A673 (cell line): ENCODE measurements around the gene TRPM4. TPM values are rescaled to one million over a fixed set of nuclear protein-coding genes. Genes with fewer than 3 reads are reported as not detected.
A peak's percentile ranks its signal among the peaks of the same experiment; 100 is the strongest.

Experiments
- BruUV-seq: library from RNA; stranded (reverse); fragments of 400-500 nt; replicated peaks from 2 replicates; lab custom pipeline; 2021; lab: Mats Ljungman, UMichigan
- CTCF ChIA-PET: fragments of 300-600 bp; sonication (Branson Sonifier 250); formaldehyde crosslinking; loops from one replicate; lab custom pipeline; 2022; ENCODE audit warnings: antibody characterized with exemption; lab: Charles Lee
- POLR2A ChIA-PET: fragments of 300-600 bp; sonication (Branson Sonifier 250); formaldehyde crosslinking; loops from one replicate; lab custom pipeline; 2022; ENCODE audit warnings: antibody characterized with exemption; ENCODE audit not compliant: low non-redundant PET; lab: Charles Lee
- DNase-seq: peaks from one replicate; pipeline ENCODE4 v3.0.0-alpha.2; 2015; ENCODE audit warnings: low spot score
- H3K27ac ChIP-seq: fragments of 200-600 bp; sonication (generic); 2 replicates; pipeline ENCODE4 v1.5.1; 2016; ENCODE audit warnings: mixed run types, low read depth, mild to moderate bottlenecking, mixed read lengths, antibody characterized with exemption, low read length; ENCODE audit not compliant: poor library complexity, severe bottlenecking
- H3K27me3 ChIP-seq: fragments of 200-600 bp; sonication (generic); replicated peaks from 2 replicates; pipeline ENCODE4 v1.6.1; 2017; ENCODE audit warnings: mixed run types, low read depth, mild to moderate bottlenecking, mixed read lengths, antibody characterized with exemption, low read length; ENCODE audit not compliant: insufficient read depth, poor library complexity
- H3K36me3 ChIP-seq: fragments of 200-600 bp; sonication (generic); 2 replicates; pipeline ENCODE4 v1.6.1; 2016; ENCODE audit warnings: mixed run types, mild to moderate bottlenecking, mixed read lengths, antibody characterized with exemption, low read length; ENCODE audit not compliant: insufficient read depth, poor library complexity, severe bottlenecking
- H3K4me1 ChIP-seq: fragments of 200-600 bp; sonication (generic); 2 replicates; pipeline ENCODE4 v1.6.1; 2017; ENCODE audit warnings: mixed run types, mild to moderate bottlenecking, mixed read lengths, antibody characterized with exemption, low read length; ENCODE audit not compliant: insufficient read depth, poor library complexity, severe bottlenecking
- H3K4me3 ChIP-seq: fragments of 200-600 bp; sonication (generic); 2 replicates; pipeline ENCODE4 v1.5.1; 2016; ENCODE audit warnings: low read depth, mixed run types, mild to moderate bottlenecking, mixed read lengths, low read length; ENCODE audit not compliant: poor library complexity, severe bottlenecking
- H3K9me3 ChIP-seq: fragments of 200-600 bp; sonication (generic); 2 replicates; pipeline ENCODE4 v1.6.1; 2016; ENCODE audit warnings: mixed run types, low read depth, mild to moderate bottlenecking, mixed read lengths, antibody characterized with exemption, low read length; ENCODE audit not compliant: poor library complexity, severe bottlenecking
- EZH2 ChIP-seq: fragments of 200-600 bp; sonication (generic); IDR thresholded peaks from 2 replicates; pipeline ENCODE4 v1.6.1; 2017; ENCODE audit warnings: borderline replicate concordance, low read depth, mild to moderate bottlenecking, mixed read lengths, antibody characterized with exemption, low read length; ENCODE audit not compliant: poor library complexity, severe bottlenecking
- intact Hi-C: fragments of 100-400 bp; cut with micrococcal nuclease; formaldehyde crosslinking; loops from one replicate; pipeline ENCODE4 v1.10.0; 2022; ENCODE audit not compliant: unreplicated experiment
- total RNA-seq: library from RNA; stranded (reverse); gene quantifications from 2 replicates; pipeline ENCODE4 v1.2.3, GENCODE V29; 2021
- TF ChIP-seq, protein P1 (sequence below): fragments of 300-800, 200-600 bp; sonication (generic); conservative IDR thresholded peaks from 2 replicates; pipeline ENCODE4 v1.5.1; 2017; ENCODE audit warnings: low read depth, mild to moderate bottlenecking, antibody characterized with exemption, low read length, moderate library complexity, mixed read lengths

TRPM4 gene
- total RNA-seq, 1 experiment from 2014 or later: 107 TPM

DNA sequence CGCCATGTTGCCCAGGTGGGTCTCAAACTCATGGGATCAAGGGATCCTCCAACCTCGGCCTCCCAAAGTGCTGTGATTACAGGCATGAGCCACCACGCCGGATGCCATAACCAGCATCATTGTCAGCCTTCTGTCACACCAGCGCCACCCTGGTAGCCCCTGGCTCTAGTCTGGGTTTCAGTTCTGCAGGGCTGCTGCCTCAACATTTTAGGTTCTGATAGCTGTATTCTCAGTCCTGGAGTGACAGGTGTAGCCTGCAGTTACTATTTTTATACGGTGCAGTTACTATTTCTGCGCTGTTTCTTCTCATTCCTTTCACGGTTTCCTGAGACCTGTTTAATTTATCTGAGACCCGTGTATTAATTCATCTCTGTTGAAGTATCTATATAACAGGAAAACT lies 57.1 kb downstream of the TRPM4 start:
- no TSS peak for BruUV-seq
- H3K27me3 ChIP-seq: no peaks in the 10 kb centered on the region
- CTCF ChIA-PET: no interaction called here
- peak overlapping the region; percentile 72 for H3K27ac ChIP-seq
- no peaks in the 10 kb centered on the region for H3K9me3 ChIP-seq
- TF ChIP-seq, protein P1, sequence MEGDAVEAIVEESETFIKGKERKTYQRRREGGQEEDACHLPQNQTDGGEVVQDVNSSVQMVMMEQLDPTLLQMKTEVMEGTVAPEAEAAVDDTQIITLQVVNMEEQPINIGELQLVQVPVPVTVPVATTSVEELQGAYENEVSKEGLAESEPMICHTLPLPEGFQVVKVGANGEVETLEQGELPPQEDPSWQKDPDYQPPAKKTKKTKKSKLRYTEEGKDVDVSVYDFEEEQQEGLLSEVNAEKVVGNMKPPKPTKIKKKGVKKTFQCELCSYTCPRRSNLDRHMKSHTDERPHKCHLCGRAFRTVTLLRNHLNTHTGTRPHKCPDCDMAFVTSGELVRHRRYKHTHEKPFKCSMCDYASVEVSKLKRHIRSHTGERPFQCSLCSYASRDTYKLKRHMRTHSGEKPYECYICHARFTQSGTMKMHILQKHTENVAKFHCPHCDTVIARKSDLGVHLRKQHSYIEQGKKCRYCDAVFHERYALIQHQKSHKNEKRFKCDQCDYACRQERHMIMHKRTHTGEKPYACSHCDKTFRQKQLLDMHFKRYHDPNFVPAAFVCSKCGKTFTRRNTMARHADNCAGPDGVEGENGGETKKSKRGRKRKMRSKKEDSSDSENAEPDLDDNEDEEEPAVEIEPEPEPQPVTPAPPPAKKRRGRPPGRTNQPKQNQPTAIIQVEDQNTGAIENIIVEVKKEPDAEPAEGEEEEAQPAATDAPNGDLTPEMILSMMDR: no peak
- TF ChIP-seq EZH2: no peak
- intact Hi-C loops: loop anchor here (5.0 kb wide), 2 partner anchors 102 to 222 kb away; partner anchors contain the start of genes GYS1, LIN7B and RUVBL2
- H3K4me1 ChIP-seq: peaks cover 35% of the 10 kb centered on the region
- no peak for DNase-seq
- H3K4me3 ChIP-seq: no peak overlapping the region
- POLR2A ChIA-PET: interaction anchor here (0.6 kb wide), 1 partner anchor 120 kb away, joined by 3 read pairs; no protein-coding TSS in a partner anchor
- H3K36me3 ChIP-seq: peaks cover 40% of the 10 kb centered on the region

DNA sequence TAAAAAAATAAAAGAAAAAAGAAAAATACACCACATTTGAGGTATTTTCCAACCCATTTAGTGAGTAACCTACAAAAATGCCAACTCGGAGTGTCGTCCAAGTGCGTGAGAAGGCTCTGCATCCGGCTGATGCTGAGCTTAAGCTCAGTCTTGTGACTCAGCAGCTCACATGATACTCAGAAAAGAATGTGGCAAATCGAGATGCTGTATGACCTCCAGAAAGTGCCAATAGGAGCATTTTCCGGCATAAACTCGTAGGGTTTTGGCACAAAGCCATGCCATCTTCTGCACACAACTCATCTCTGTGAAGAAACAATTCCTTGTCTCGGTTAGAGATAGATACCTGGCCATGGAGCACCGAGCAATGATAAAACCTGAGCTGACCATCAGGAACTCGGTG lies 58.5 kb downstream of the TRPM4 start:
- BruUV-seq: no TSS peak
- CTCF ChIA-PET: no interaction called here
- intact Hi-C loops: no loop called here
- Histone ChIP-seq H3K4me3 (no peak overlapping the region), H3K36me3 (peaks cover 39% of the 10 kb centered on the region), H3K27me3 (no peaks in the 10 kb centered on the region), H3K4me1 (peaks cover 30% of the 10 kb centered on the region), H3K9me3 (no peaks in the 10 kb centered on the region), H3K27ac (peak overlapping the region; percentile 37)
- POLR2A ChIA-PET: no interaction called here
- DNase-seq: peak; percentile 68
- TF ChIP-seq, protein P1: no peak
- no peak for TF ChIP-seq EZH2

GRCh38 chr19:49217382-49217781 lies 59.8 kb downstream of the TRPM4 start:
- peaks cover 38% of the 10 kb centered on the region for H3K4me1 ChIP-seq
- no peak for TF ChIP-seq EZH2
- TF ChIP-seq, protein P1: no peak
- intact Hi-C loops: no loop called here
- no TSS peak for BruUV-seq
- no peaks in the 10 kb centered on the region for H3K9me3 ChIP-seq
- no peaks in the 10 kb centered on the region for H3K27me3 ChIP-seq
- H3K36me3 ChIP-seq: peaks cover 36% of the 10 kb centered on the region
- DNase-seq: no peak
- H3K27ac ChIP-seq: peak overlapping the region; percentile 65
- POLR2A ChIA-PET: no interaction called here
- H3K4me3 ChIP-seq: no peak overlapping the region
- CTCF ChIA-PET: no interaction called here
